ENCODE data around the gene CCL8.

The CCL8 gene

GRCh38 chr17:34319039-34319483 is at the start of gene CCL8:
Gene CCL8, plus strand, starts transcription at chr17:34319435. Its CDS starts 67 bp downstream, at chr17:34319502.
- FAIRE-seq (no peak), DNase-seq (ENCODE audit: insufficient read length, low spot score) (no peak)
- TF ChIP-seq POLR2A (IDR thresholded peaks at IDR 0.05; ENCODE audit: low read depth, low read length), result no peak

GRCh38 chr17:34269969-34270368 is 49.3 kb upstream of the CCL8 start, which contains the start of gene CCL7:
Gene CCL7, plus strand, starts transcription at chr17:34270221. Its CDS starts 70 bp downstream, at chr17:34270291.
- TF ChIP-seq POLR2A (IDR thresholded peaks at IDR 0.05; ENCODE audit: low read depth, low read length), result no peak
- DNase-seq (ENCODE audit: insufficient read length, low spot score), result no peak
- FAIRE-seq, result no peak

GRCh38 chr17:34275881-34276280 is 43.4 kb upstream of the CCL8 start:
- DNase-seq (ENCODE audit: insufficient read length, low spot score) (no peak), FAIRE-seq (no peak)
- no peak for TF ChIP-seq POLR2A (IDR thresholded peaks at IDR 0.05; ENCODE audit: low read depth, low read length)

GRCh38 chr17:34276826-34277225 is 42.4 kb upstream of the CCL8 start:
- no peak for DNase-seq (ENCODE audit: insufficient read length, low spot score)
- no peak for TF ChIP-seq POLR2A (IDR thresholded peaks at IDR 0.05; ENCODE audit: low read depth, low read length)
- no peak for FAIRE-seq

GRCh38 chr17:34283571-34283970 is 35.7 kb upstream of the CCL8 start:
- FAIRE-seq (no peak), DNase-seq (ENCODE audit: insufficient read length, low spot score) (no peak)
- no peak for TF ChIP-seq POLR2A (IDR thresholded peaks at IDR 0.05; ENCODE audit: low read depth, low read length)

GRCh38 chr17:34285286-34285792 is 33.9 kb upstream of the CCL8 start, which contains the start of gene CCL11:
Gene CCL11, plus strand, starts transcription at chr17:34285742. Its CDS starts 67 bp downstream, at chr17:34285809.
- no peak for FAIRE-seq
- no peak for DNase-seq (ENCODE audit: insufficient read length, low spot score)

GRCh38 chr17:34287875-34288274 is 31.4 kb upstream of the CCL8 start:
- no peak for TF ChIP-seq POLR2A (IDR thresholded peaks at IDR 0.05; ENCODE audit: low read depth, low read length)
- FAIRE-seq (no peak), DNase-seq (ENCODE audit: insufficient read length, low spot score) (no peak)

More at GRCh38 chr17:34285286-34285792, 33.9 kb upstream of the CCL8 start, which contains the start of gene CCL11:
- no peak for TF ChIP-seq POLR2A (IDR thresholded peaks at IDR 0.05; ENCODE audit: low read depth, low read length)

- FAIRE-seq, result no peak
- DNase-seq (ENCODE audit: insufficient read length, low spot score), result no peak
- TF ChIP-seq POLR2A (IDR thresholded peaks at IDR 0.05; ENCODE audit: low read depth, low read length), result no peak
These were observed 28.6 kb upstream of the CCL8 start for GRCh38 chr17:34290586-34290985.

- no peak for TF ChIP-seq POLR2A (IDR thresholded peaks at IDR 0.05; ENCODE audit: low read depth, low read length)
- no peak for DNase-seq (ENCODE audit: insufficient read length, low spot score)
- FAIRE-seq, result no peak
These were observed 27.4 kb upstream of the CCL8 start for GRCh38 chr17:34291721-34292348.

GRCh38 chr17:34299027-34299426 is 20.2 kb upstream of the CCL8 start:
- no peak for DNase-seq (ENCODE audit: insufficient read length, low spot score)
- no peak for TF ChIP-seq POLR2A (IDR thresholded peaks at IDR 0.05; ENCODE audit: low read depth, low read length)
- FAIRE-seq, result no peak

GRCh38 chr17:34299956-34300577 is 19.2 kb upstream of the CCL8 start:
- FAIRE-seq, result no peak
- TF ChIP-seq POLR2A (IDR thresholded peaks at IDR 0.05; ENCODE audit: low read depth, low read length), result no peak
- no peak for DNase-seq (ENCODE audit: insufficient read length, low spot score)

- TF ChIP-seq POLR2A (IDR thresholded peaks at IDR 0.05; ENCODE audit: low read depth, low read length), result no peak
- FAIRE-seq (no peak), DNase-seq (ENCODE audit: insufficient read length, low spot score) (no peak)
These were observed 18.4 kb upstream of the CCL8 start for GRCh38 chr17:34300652-34301370.

GRCh38 chr17:34301986-34302385 is 17.2 kb upstream of the CCL8 start:
- FAIRE-seq (no peak), DNase-seq (ENCODE audit: insufficient read length, low spot score) (no peak)
- TF ChIP-seq POLR2A (IDR thresholded peaks at IDR 0.05; ENCODE audit: low read depth, low read length), result no peak

- TF ChIP-seq POLR2A (IDR thresholded peaks at IDR 0.05; ENCODE audit: low read depth, low read length), result no peak
- FAIRE-seq (no peak), DNase-seq (ENCODE audit: insufficient read length, low spot score) (no peak)
These were observed 16.6 kb upstream of the CCL8 start for GRCh38 chr17:34302636-34303035.
